ENCODE measurements around the gene DYNLT2B.
A peak's percentile ranks its signal among the peaks of the same experiment; 100 is the strongest.
"Not testable (repeated sequence)": the region's sequence is repeated elsewhere in the genome, so short reads cannot be mapped to it uniquely, and the experiment has no call there.

The DYNLT2B gene

GRCh38 chr3:196323691-196324090, 5.7 kb upstream of the DYNLT2B start:
- Histone ChIP-seq H3K27ac (ENCODE audit: low read length) (no peak overlapping the region), H3K4me3 (ENCODE audit: low read depth in 1 of 2, low read length in 2 of 2) (no peak overlapping the region), H3K27me3 (ENCODE audit: low read depth, low read length) (no peaks in the 10 kb centered on the region), H3K9me3 (ENCODE audit: control insufficient read depth in 1 of 2, low read length in 2 of 2) (no peaks in the 10 kb centered on the region), H3K36me3 (ENCODE audit: control insufficient read depth in 1 of 2, insufficient read depth in 2 of 2, low read length in 2 of 2) (no peaks in the 10 kb centered on the region), H3K4me1 (ENCODE audit: control insufficient read depth in 1 of 2, insufficient read depth in 2 of 2, low read length in 2 of 2) (no peaks in the 10 kb centered on the region)

GRCh38 chr3:196323016-196323415, 5.0 kb upstream of the DYNLT2B start:
- no peaks in the 10 kb centered on the region for H3K36me3 ChIP-seq (ENCODE audit: control insufficient read depth in 1 of 2, insufficient read depth in 2 of 2, low read length in 2 of 2)
- no peak overlapping the region for H3K27ac ChIP-seq (ENCODE audit: low read length)
- H3K4me3 ChIP-seq (ENCODE audit: low read depth in 1 of 2, low read length in 2 of 2), result no peak overlapping the region
- H3K9me3 ChIP-seq (ENCODE audit: control insufficient read depth in 1 of 2, low read length in 2 of 2), result no peaks in the 10 kb centered on the region
- H3K4me1 ChIP-seq (ENCODE audit: control insufficient read depth in 1 of 2, insufficient read depth in 2 of 2, low read length in 2 of 2), result no peaks in the 10 kb centered on the region
- no peaks in the 10 kb centered on the region for H3K27me3 ChIP-seq (ENCODE audit: low read depth, low read length)

GRCh38 chr3:196321162-196321561, 3.1 kb upstream of the DYNLT2B start:
- Histone ChIP-seq H3K4me3 (ENCODE audit: low read depth in 1 of 2, low read length in 2 of 2) (no peak overlapping the region), H3K4me1 (ENCODE audit: control insufficient read depth in 1 of 2, insufficient read depth in 2 of 2, low read length in 2 of 2) (no peaks in the 10 kb centered on the region), H3K36me3 (ENCODE audit: control insufficient read depth in 1 of 2, insufficient read depth in 2 of 2, low read length in 2 of 2) (no peaks in the 10 kb centered on the region)

DNA sequence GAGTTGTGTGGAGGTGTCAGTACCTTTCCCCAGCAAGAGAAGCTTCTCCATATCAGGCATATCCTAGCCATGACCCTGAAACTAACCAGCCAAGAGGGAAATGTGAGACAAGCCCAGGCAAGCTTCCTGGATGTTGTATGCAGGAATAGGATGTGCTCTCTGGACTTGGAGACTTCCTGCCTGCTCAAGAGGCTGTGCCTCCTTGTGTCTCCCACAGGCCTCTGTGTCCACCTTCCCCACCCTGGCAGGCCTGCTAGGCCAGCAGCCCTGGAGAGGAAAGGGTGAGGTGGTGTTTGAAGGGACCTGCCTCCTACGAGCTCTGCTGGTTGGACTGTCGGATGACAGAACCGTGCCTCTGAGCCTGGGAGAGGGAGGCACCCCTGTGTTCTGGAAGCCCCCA, 2.1 kb upstream of the DYNLT2B start:
- Histone ChIP-seq H3K27ac (ENCODE audit: low read length) (no peak overlapping the region), H3K9me3 (ENCODE audit: control insufficient read depth in 1 of 2, low read length in 2 of 2) (no peaks in the 10 kb centered on the region), H3K36me3 (ENCODE audit: control insufficient read depth in 1 of 2, insufficient read depth in 2 of 2, low read length in 2 of 2) (no peaks in the 10 kb centered on the region), H3K4me1 (ENCODE audit: control insufficient read depth in 1 of 2, insufficient read depth in 2 of 2, low read length in 2 of 2) (no peaks in the 10 kb centered on the region), H3K4me3 (ENCODE audit: low read depth in 1 of 2, low read length in 2 of 2) (no peak overlapping the region), H3K27me3 (ENCODE audit: low read depth, low read length) (no peaks in the 10 kb centered on the region)

More at GRCh38 chr3:196321162-196321561, 3.1 kb upstream of the DYNLT2B start:
- H3K27me3 ChIP-seq (ENCODE audit: low read depth, low read length), result no peaks in the 10 kb centered on the region
- H3K9me3 ChIP-seq (ENCODE audit: control insufficient read depth in 1 of 2, low read length in 2 of 2), result no peaks in the 10 kb centered on the region
- no peak overlapping the region for H3K27ac ChIP-seq (ENCODE audit: low read length)

DNA sequence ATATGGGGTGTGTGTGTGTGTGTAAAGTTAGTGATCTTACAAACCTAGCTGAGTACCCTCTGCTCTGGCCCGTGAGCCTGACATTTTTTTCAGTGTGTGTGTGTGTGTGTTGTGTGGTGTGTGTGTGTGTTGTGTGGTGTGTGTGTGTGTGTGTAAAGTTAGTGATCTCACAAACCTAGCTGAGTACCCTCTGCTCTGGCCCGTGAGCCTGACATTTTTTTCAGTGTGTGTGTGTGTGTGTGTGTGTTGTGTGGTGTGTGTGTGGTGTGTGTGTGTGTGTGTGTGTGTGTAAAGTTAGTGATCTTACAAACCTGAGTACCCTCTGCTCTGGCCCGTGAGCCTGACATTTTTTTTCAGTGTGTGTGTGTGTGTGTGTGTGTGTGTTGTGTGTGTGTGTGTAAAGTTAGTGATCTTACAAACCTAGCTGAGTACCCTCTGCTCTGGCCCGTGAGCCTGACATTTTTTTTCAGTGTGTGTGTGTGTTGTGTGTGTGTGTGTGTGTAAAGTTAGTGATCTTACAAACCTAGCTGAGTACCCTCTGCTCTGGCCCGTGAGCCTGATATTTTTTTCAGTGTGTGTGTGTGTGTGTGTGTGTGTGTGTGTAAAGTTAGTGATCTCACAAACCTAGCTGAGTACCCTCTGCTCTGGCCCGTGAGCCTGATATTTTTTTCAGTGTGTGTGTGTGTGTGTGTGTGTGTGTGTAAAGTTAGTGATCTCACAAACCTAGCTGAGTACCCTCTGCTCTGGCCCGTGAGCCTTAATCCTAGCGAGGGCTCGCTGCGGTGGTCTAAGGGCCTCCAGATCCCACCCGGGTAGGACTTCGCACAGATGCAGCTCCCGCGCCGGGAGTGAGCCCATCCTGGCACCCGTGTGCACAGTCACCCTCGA, 997 bp downstream of the DYNLT2B start:
- H3K9me3 ChIP-seq (ENCODE audit: control insufficient read depth in 1 of 2, low read length in 2 of 2); H3K27me3 ChIP-seq (ENCODE audit: low read depth, low read length); H3K36me3 ChIP-seq (ENCODE audit: control insufficient read depth in 1 of 2, insufficient read depth in 2 of 2, low read length in 2 of 2); H3K4me1 ChIP-seq (ENCODE audit: control insufficient read depth in 1 of 2, insufficient read depth in 2 of 2, low read length in 2 of 2): not testable (repeated sequence)
- Histone ChIP-seq H3K27ac (ENCODE audit: low read length) (peak overlapping the region; percentile 56), H3K4me3 (ENCODE audit: low read depth in 1 of 2, low read length in 2 of 2) (peak overlapping the region; percentile 70 to 88)

DNA sequence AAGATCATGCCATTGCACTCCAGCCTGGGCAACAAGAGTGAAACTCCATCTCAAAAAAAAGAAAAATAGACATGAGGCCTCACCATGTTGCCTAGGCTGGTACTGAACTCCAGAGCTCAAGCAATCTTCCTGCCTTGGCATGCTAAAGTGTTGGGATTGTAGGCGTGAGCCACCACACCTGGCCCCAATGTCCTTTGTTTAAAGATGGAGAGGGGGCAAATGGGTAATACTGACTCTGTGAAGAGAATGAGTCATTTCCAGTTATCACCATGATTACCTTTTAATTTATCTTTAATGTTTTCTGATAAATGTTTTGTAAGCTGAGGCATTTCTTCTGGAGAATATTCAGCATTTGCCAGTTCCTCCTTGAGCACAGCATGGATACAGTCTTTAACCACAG, 2.2 kb downstream of the DYNLT2B start:
- no peaks in the 10 kb centered on the region for H3K36me3 ChIP-seq (ENCODE audit: control insufficient read depth in 1 of 2, insufficient read depth in 2 of 2, low read length in 2 of 2)
- H3K27ac ChIP-seq (ENCODE audit: low read length), result no peak overlapping the region
- H3K4me1 ChIP-seq (ENCODE audit: control insufficient read depth in 1 of 2, insufficient read depth in 2 of 2, low read length in 2 of 2), result no peaks in the 10 kb centered on the region
- no peak overlapping the region for H3K4me3 ChIP-seq (ENCODE audit: low read depth in 1 of 2, low read length in 2 of 2)
- no peaks in the 10 kb centered on the region for H3K27me3 ChIP-seq (ENCODE audit: low read depth, low read length)
- H3K9me3 ChIP-seq (ENCODE audit: control insufficient read depth in 1 of 2, low read length in 2 of 2), result no peaks in the 10 kb centered on the region

- no peak overlapping the region for H3K4me3 ChIP-seq (ENCODE audit: low read depth in 1 of 2, low read length in 2 of 2)
- no peaks in the 10 kb centered on the region for H3K27me3 ChIP-seq (ENCODE audit: low read depth, low read length)
- H3K9me3 ChIP-seq (ENCODE audit: control insufficient read depth in 1 of 2, low read length in 2 of 2), result no peaks in the 10 kb centered on the region
- no peak overlapping the region for H3K27ac ChIP-seq (ENCODE audit: low read length)
- no peaks in the 10 kb centered on the region for H3K36me3 ChIP-seq (ENCODE audit: control insufficient read depth in 1 of 2, insufficient read depth in 2 of 2, low read length in 2 of 2)
- H3K4me1 ChIP-seq (ENCODE audit: control insufficient read depth in 1 of 2, insufficient read depth in 2 of 2, low read length in 2 of 2), result no peaks in the 10 kb centered on the region
These were observed 3.4 kb downstream of the DYNLT2B start for GRCh38 chr3:196314597-196314996.

- not testable (repeated sequence) for H3K9me3 ChIP-seq (ENCODE audit: control insufficient read depth in 1 of 2, low read length in 2 of 2); H3K4me1 ChIP-seq (ENCODE audit: control insufficient read depth in 1 of 2, insufficient read depth in 2 of 2, low read length in 2 of 2); H3K27me3 ChIP-seq (ENCODE audit: low read depth, low read length); H3K4me3 ChIP-seq (ENCODE audit: low read depth in 1 of 2, low read length in 2 of 2); H3K36me3 ChIP-seq (ENCODE audit: control insufficient read depth in 1 of 2, insufficient read depth in 2 of 2, low read length in 2 of 2); H3K27ac ChIP-seq (ENCODE audit: low read length)
These were observed 4.0 kb downstream of the DYNLT2B start for GRCh38 chr3:196314086-196314485.

GRCh38 chr3:196302960-196303359, 15.1 kb downstream of the DYNLT2B start:
- not testable (repeated sequence) for H3K27me3 ChIP-seq (ENCODE audit: low read depth, low read length); H3K4me1 ChIP-seq (ENCODE audit: control insufficient read depth in 1 of 2, insufficient read depth in 2 of 2, low read length in 2 of 2); H3K9me3 ChIP-seq (ENCODE audit: control insufficient read depth in 1 of 2, low read length in 2 of 2); H3K27ac ChIP-seq (ENCODE audit: low read length); H3K4me3 ChIP-seq (ENCODE audit: low read depth in 1 of 2, low read length in 2 of 2); H3K36me3 ChIP-seq (ENCODE audit: control insufficient read depth in 1 of 2, insufficient read depth in 2 of 2, low read length in 2 of 2)

DNA sequence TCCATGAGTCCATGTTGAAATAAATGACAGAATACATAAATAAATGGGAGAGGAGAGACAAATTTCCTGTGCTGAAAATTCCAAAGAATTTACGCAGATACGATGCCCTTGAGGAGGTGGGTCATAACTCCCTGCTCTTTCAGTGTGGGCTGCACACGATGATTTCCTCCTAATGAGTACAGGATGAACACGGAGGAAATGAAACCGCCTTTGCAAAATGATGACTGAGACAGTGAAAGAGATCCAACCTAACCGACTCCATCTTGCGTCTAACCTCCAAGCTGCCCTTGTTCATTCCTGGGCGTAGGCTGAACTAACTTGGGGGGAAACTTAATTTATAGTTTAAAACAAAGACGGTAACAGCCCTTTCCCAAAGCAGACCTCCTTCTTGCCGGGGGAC, 15.5 kb downstream of the DYNLT2B start:
- H3K27me3 ChIP-seq (ENCODE audit: low read depth, low read length); H3K4me1 ChIP-seq (ENCODE audit: control insufficient read depth in 1 of 2, insufficient read depth in 2 of 2, low read length in 2 of 2); H3K4me3 ChIP-seq (ENCODE audit: low read depth in 1 of 2, low read length in 2 of 2); H3K36me3 ChIP-seq (ENCODE audit: control insufficient read depth in 1 of 2, insufficient read depth in 2 of 2, low read length in 2 of 2); H3K9me3 ChIP-seq (ENCODE audit: control insufficient read depth in 1 of 2, low read length in 2 of 2); H3K27ac ChIP-seq (ENCODE audit: low read length): not testable (repeated sequence)

DNA sequence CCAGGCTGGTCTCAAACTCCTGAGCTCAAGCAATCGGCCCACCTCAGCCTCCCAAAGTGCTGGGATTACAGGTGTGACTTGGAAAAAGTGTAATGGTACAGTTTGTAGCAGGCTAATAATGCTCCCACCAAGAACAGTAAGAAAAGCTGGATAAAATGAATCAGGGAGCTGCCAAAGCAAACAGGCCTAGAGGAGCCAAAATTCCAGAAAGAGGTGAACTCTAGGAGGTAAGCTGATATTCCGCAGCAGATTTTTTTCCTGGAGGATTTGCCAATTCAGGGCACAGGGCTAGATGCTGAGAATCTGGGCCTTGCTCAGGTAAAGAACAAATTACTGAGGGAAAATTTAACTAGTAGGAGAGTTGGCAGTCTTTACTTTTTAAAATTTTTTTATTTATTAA, 19.5 kb downstream of the DYNLT2B start:
- Histone ChIP-seq H3K36me3 (ENCODE audit: control insufficient read depth in 1 of 2, insufficient read depth in 2 of 2, low read length in 2 of 2) (peaks cover 0 to 5% of the 10 kb centered on the region in 2 donors), H3K4me3 (ENCODE audit: low read depth in 1 of 2, low read length in 2 of 2) (no peak overlapping the region), H3K4me1 (ENCODE audit: control insufficient read depth in 1 of 2, insufficient read depth in 2 of 2, low read length in 2 of 2) (no peaks in the 10 kb centered on the region)

More for the DNA sequence above, 19.5 kb downstream of the DYNLT2B start:
- Histone ChIP-seq H3K27ac (ENCODE audit: low read length) (no peak overlapping the region), H3K9me3 (ENCODE audit: control insufficient read depth in 1 of 2, low read length in 2 of 2) (no peaks in the 10 kb centered on the region), H3K27me3 (ENCODE audit: low read depth, low read length) (no peaks in the 10 kb centered on the region)
